ENCODE data around the gene BCL2L11.

Gene BCL2L11

GRCh38 chr2:111135910-111136297 lies 15.2 kb downstream of the BCL2L11 start:
- no peak for DNase-seq
- no peak overlapping the region for H3K4me3 Mint-ChIP-seq
- peaks cover 53% of the 10 kb centered on the region for H3K4me1 Mint-ChIP-seq
- H3K36me3 Mint-ChIP-seq (ENCODE audit: low read depth), result peaks cover 92% of the 10 kb centered on the region
- TF ChIP-seq CTCF (IDR thresholded peaks at IDR 0.05), result no peak
- no peaks in the 10 kb centered on the region for H3K27me3 Mint-ChIP-seq (ENCODE audit: low read depth, poor library complexity)
- peaks cover 6% of the 10 kb centered on the region for H3K9me3 Mint-ChIP-seq
- peak overlapping the region; percentile 72 for H3K27ac Mint-ChIP-seq

- peaks cover 59% of the 10 kb centered on the region for H3K4me1 Mint-ChIP-seq
- H3K9me3 Mint-ChIP-seq, result peaks cover 6% of the 10 kb centered on the region
- peak overlapping the region; percentile 69 for H3K27ac Mint-ChIP-seq
- no peaks in the 10 kb centered on the region for H3K27me3 Mint-ChIP-seq (ENCODE audit: low read depth, poor library complexity)
- H3K4me3 Mint-ChIP-seq, result no peak overlapping the region
- DNase-seq, result no peak
- peaks cover 83% of the 10 kb centered on the region for H3K36me3 Mint-ChIP-seq (ENCODE audit: low read depth)
- no peak for TF ChIP-seq CTCF (IDR thresholded peaks at IDR 0.05)
Measured at GRCh38 chr2:111138839-111139238, 18.1 kb downstream of the BCL2L11 start.

- Mint-ChIP-seq H3K4me1 (peaks cover 60% of the 10 kb centered on the region), H3K27ac (peak overlapping the region; percentile 4), H3K4me3 (no peak overlapping the region), H3K9me3 (no peaks in the 10 kb centered on the region), H3K36me3 (ENCODE audit: low read depth) (peaks cover 75% of the 10 kb centered on the region), H3K27me3 (ENCODE audit: low read depth, poor library complexity) (no peaks in the 10 kb centered on the region)
- TF ChIP-seq CTCF (IDR thresholded peaks at IDR 0.05), result no peak
- no peak for DNase-seq
Measured at GRCh38 chr2:111139637-111140317, 19.1 kb downstream of the BCL2L11 start.

GRCh38 chr2:111140815-111141214 lies 20.1 kb downstream of the BCL2L11 start:
- no peak for TF ChIP-seq CTCF (IDR thresholded peaks at IDR 0.05)
- H3K27me3 Mint-ChIP-seq (ENCODE audit: low read depth, poor library complexity), result no peaks in the 10 kb centered on the region
- peaks cover 74% of the 10 kb centered on the region for H3K36me3 Mint-ChIP-seq (ENCODE audit: low read depth)
- no peaks in the 10 kb centered on the region for H3K9me3 Mint-ChIP-seq
- DNase-seq, result no peak
- H3K27ac Mint-ChIP-seq, result no peak overlapping the region
- H3K4me3 Mint-ChIP-seq, result no peak overlapping the region
- H3K4me1 Mint-ChIP-seq, result peaks cover 54% of the 10 kb centered on the region

- no peak for TF ChIP-seq CTCF (IDR thresholded peaks at IDR 0.05)
- no peak for DNase-seq
- Mint-ChIP-seq H3K4me3 (no peak overlapping the region), H3K36me3 (ENCODE audit: low read depth) (peaks cover 70% of the 10 kb centered on the region), H3K27me3 (ENCODE audit: low read depth, poor library complexity) (no peaks in the 10 kb centered on the region), H3K4me1 (peaks cover 50% of the 10 kb centered on the region), H3K9me3 (no peaks in the 10 kb centered on the region), H3K27ac (no peak overlapping the region)
Measured at GRCh38 chr2:111142101-111142500, 21.4 kb downstream of the BCL2L11 start.
